ENCODE results near the gene ACIN1. TPM values are rescaled to one million over a fixed set of nuclear protein-coding genes. Genes with fewer than 3 reads are reported as not detected.

The ACIN1 gene
- total RNA-seq, 2 experiments from 2014 or later, result 160 to 215 TPM

- DNase-seq (no peak), ATAC-seq (no peak)
- Mint-ChIP-seq H3K36me3 (ENCODE audit: low read depth) (no peaks in the 10 kb centered on the region), H3K27me3 (no peaks in the 10 kb centered on the region), H3K4me3 (no peak overlapping the region), H3K4me1 (no peaks in the 10 kb centered on the region), H3K9me3 (ENCODE audit: low read depth) (no peaks in the 10 kb centered on the region), H3K27ac (no peak overlapping the region)
- ChIA-PET POLR2A (interaction anchor here (0.6 kb wide), 1 partner anchor 217 kb away, joined by 4 read pairs; no protein-coding TSS in a partner anchor), CTCF (no interaction called here)
- intact Hi-C loops (cut with DNase I, micrococcal nuclease), result no loop called here
Observed at GRCh38 chr14:23132970-23133369, 38.0 kb upstream of the ACIN1 start.

DNA sequence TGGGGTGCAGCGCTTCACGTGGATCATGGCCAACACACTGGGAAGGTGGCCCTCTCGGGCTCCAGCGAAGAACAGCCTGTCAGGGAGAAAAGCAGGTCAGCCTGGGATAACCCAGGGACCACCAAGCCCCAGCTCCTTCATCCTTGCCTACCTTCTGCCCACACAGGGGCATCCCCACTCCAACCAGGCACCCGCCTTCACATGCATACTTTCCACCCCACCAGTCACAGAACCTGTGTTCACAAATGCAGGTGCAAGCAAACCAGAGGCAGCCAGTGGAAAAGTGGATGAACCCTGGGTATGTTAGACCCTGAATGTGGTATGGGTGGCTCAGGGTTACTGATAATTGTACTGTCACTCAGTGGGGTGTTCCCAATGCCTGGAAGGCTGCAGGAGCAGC lies 36.5 kb upstream of the ACIN1 start:
- intact Hi-C loops (cut with DNase I, micrococcal nuclease), result no loop called here
- no peak overlapping the region for H3K4me3 Mint-ChIP-seq
- ChIA-PET POLR2A (no interaction called here), CTCF (interaction anchor here (0.7 to 1.4 kb wide), 3 partner anchors 11 to 136 kb away, joined by 3 to 5 read pairs (median 4); no protein-coding TSS in a partner anchor)
- H3K27ac Mint-ChIP-seq, result no peak overlapping the region
- ATAC-seq (no peak), DNase-seq (no peak)
- H3K9me3 Mint-ChIP-seq (ENCODE audit: low read depth), result no peaks in the 10 kb centered on the region
- H3K27me3 Mint-ChIP-seq, result no peaks in the 10 kb centered on the region
- H3K36me3 Mint-ChIP-seq (ENCODE audit: low read depth), result no peaks in the 10 kb centered on the region
- H3K4me1 Mint-ChIP-seq, result no peaks in the 10 kb centered on the region

- ATAC-seq (no peak), DNase-seq (no peak)
- Mint-ChIP-seq H3K4me1 (no peaks in the 10 kb centered on the region), H3K36me3 (ENCODE audit: low read depth) (no peaks in the 10 kb centered on the region), H3K27me3 (no peaks in the 10 kb centered on the region), H3K4me3 (no peak overlapping the region), H3K27ac (no peak overlapping the region), H3K9me3 (ENCODE audit: low read depth) (no peaks in the 10 kb centered on the region)
- ChIA-PET POLR2A (no interaction called here), CTCF (interaction anchor here (0.8 to 2.5 kb wide), 4 partner anchors 10 to 62 kb away, joined by 4 to 19 read pairs (median 4); partner anchors contain the start of genes ACIN1 and C14orf119)
- intact Hi-C loops (cut with DNase I, micrococcal nuclease), result no loop called here
Observed at GRCh38 chr14:23130871-23131270, 35.9 kb upstream of the ACIN1 start.

GRCh38 chr14:23129759-23130316 lies 34.9 kb upstream of the ACIN1 start:
- ATAC-seq, result no peak
- POLR2A ChIA-PET, result interaction anchor here (0.6 kb wide), 1 partner anchor 110 kb away, joined by 3 read pairs; no protein-coding TSS in a partner anchor
- Mint-ChIP-seq H3K36me3 (ENCODE audit: low read depth) (no peaks in the 10 kb centered on the region), H3K4me3 (no peak overlapping the region), H3K9me3 (ENCODE audit: low read depth) (no peaks in the 10 kb centered on the region), H3K27ac (no peak overlapping the region), H3K4me1 (no peaks in the 10 kb centered on the region), H3K27me3 (no peaks in the 10 kb centered on the region)
- CTCF ChIA-PET, result interaction anchor here (0.8 to 2.5 kb wide), 4 partner anchors 8 to 61 kb away, joined by 3 to 19 read pairs (median 4); no protein-coding TSS in a partner anchor
- intact Hi-C loops (cut with DNase I, micrococcal nuclease), result no loop called here
- no peak for DNase-seq

- intact Hi-C loops (cut with DNase I, micrococcal nuclease), result no loop called here
- Mint-ChIP-seq H3K4me1 (no peaks in the 10 kb centered on the region), H3K4me3 (no peak overlapping the region), H3K36me3 (ENCODE audit: low read depth) (no peaks in the 10 kb centered on the region), H3K27me3 (no peaks in the 10 kb centered on the region), H3K9me3 (ENCODE audit: low read depth) (no peaks in the 10 kb centered on the region), H3K27ac (no peak overlapping the region)
- ChIA-PET POLR2A (interaction anchor here (0.6 kb wide), 1 partner anchor 111 kb away, joined by 3 read pairs; no protein-coding TSS in a partner anchor), CTCF (interaction anchor here (0.6 to 2.5 kb wide), 6 partner anchors 8 to 61 kb away, joined by 3 to 19 read pairs (median 3); no protein-coding TSS in a partner anchor)
- DNase-seq (no peak), ATAC-seq (no peak)
Observed at GRCh38 chr14:23128969-23129758, 34.2 kb upstream of the ACIN1 start.

- no peak overlapping the region for H3K27ac Mint-ChIP-seq
- no peaks in the 10 kb centered on the region for H3K36me3 Mint-ChIP-seq (ENCODE audit: low read depth)
- intact Hi-C loops (cut with DNase I, micrococcal nuclease), result no loop called here
- ChIA-PET CTCF (no interaction called here), POLR2A (no interaction called here)
- DNase-seq (no peak), ATAC-seq (no peak)
- H3K4me1 Mint-ChIP-seq, result no peaks in the 10 kb centered on the region
- H3K9me3 Mint-ChIP-seq (ENCODE audit: low read depth), result no peaks in the 10 kb centered on the region
- H3K27me3 Mint-ChIP-seq, result no peaks in the 10 kb centered on the region
- no peak overlapping the region for H3K4me3 Mint-ChIP-seq
Observed at GRCh38 chr14:23127861-23128260, 32.9 kb upstream of the ACIN1 start.

- Mint-ChIP-seq H3K4me3 (no peak overlapping the region), H3K27ac (no peak overlapping the region), H3K4me1 (no peaks in the 10 kb centered on the region), H3K9me3 (ENCODE audit: low read depth) (no peaks in the 10 kb centered on the region), H3K36me3 (ENCODE audit: low read depth) (no peaks in the 10 kb centered on the region), H3K27me3 (no peaks in the 10 kb centered on the region)
- CTCF ChIA-PET, result interaction anchor here (0.6 to 10.7 kb wide), 4 partner anchors 12 to 181 kb away, joined by 3 to 276 read pairs (median 3); partner anchors contain the start of gene SLC7A8
- ATAC-seq (no peak), DNase-seq (no peak)
- intact Hi-C loops (cut with DNase I, micrococcal nuclease), result no loop called here
- POLR2A ChIA-PET, result no interaction called here
Observed at GRCh38 chr14:23126548-23127278, 31.8 kb upstream of the ACIN1 start.

GRCh38 chr14:23125933-23126524 lies 31.1 kb upstream of the ACIN1 start:
- Mint-ChIP-seq H3K9me3 (ENCODE audit: low read depth) (no peaks in the 10 kb centered on the region), H3K27me3 (no peaks in the 10 kb centered on the region), H3K4me1 (peaks cover 6% of the 10 kb centered on the region), H3K27ac (no peak overlapping the region), H3K36me3 (ENCODE audit: low read depth) (no peaks in the 10 kb centered on the region), H3K4me3 (no peak overlapping the region)
- ATAC-seq, result no peak
- intact Hi-C loops (cut with DNase I, micrococcal nuclease), result no loop called here
- DNase-seq, result no peak
- ChIA-PET CTCF (interaction anchor here (0.6 to 10.7 kb wide), 5 partner anchors 13 to 181 kb away, joined by 3 to 276 read pairs (median 3); partner anchors contain the start of gene SLC7A8), POLR2A (no interaction called here)

DNA sequence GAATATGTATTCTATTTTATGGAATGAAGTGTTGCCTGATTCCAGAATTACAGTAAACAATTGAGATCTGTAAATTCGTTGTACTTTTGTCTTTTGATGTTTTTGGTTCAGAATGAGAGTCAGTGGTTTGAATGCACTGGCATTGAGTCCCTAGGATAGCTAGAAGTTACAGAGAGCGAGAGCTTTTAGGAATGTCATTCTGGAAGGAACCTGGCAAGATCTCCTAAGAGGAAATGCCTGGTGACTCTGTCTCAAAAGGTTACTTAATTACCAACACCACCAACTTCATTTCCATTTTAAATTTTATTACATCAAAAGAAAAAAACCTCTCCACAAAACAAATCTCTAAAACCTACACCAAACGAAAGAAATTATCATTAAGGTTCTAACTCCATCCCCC lies 30.1 kb upstream of the ACIN1 start:
- H3K27me3 Mint-ChIP-seq, result no peaks in the 10 kb centered on the region
- no peaks in the 10 kb centered on the region for H3K9me3 Mint-ChIP-seq (ENCODE audit: low read depth)
- CTCF ChIA-PET, result interaction anchor here (0.5 to 10.7 kb wide), 6 partner anchors 25 to 937 kb away, joined by 3 to 276 read pairs (median 3); partner anchors contain the start of gene SLC7A8
- intact Hi-C loops (cut with DNase I, micrococcal nuclease), result no loop called here
- ATAC-seq (no peak), DNase-seq (no peak)
- POLR2A ChIA-PET, result interaction anchor here (0.5 kb wide), 1 partner anchor 92 kb away, joined by 3 read pairs; no protein-coding TSS in a partner anchor
- H3K4me1 Mint-ChIP-seq, result peaks cover 17% of the 10 kb centered on the region
- H3K27ac Mint-ChIP-seq, result no peak overlapping the region
- no peaks in the 10 kb centered on the region for H3K36me3 Mint-ChIP-seq (ENCODE audit: low read depth)
- no peak overlapping the region for H3K4me3 Mint-ChIP-seq

- no peaks in the 10 kb centered on the region for H3K36me3 Mint-ChIP-seq (ENCODE audit: low read depth)
- no peaks in the 10 kb centered on the region for H3K27me3 Mint-ChIP-seq
- ChIA-PET POLR2A (interaction anchor here (0.5 kb wide), 1 partner anchor 92 kb away, joined by 3 read pairs; no protein-coding TSS in a partner anchor), CTCF (interaction anchor here (1.3 to 10.7 kb wide), 2 partner anchors 56 to 59 kb away, joined by 3 to 276 read pairs; partner anchors contain the start of gene SLC7A8)
- ATAC-seq (no peak), DNase-seq (no peak)
- no peak overlapping the region for H3K4me3 Mint-ChIP-seq
- no peak overlapping the region for H3K27ac Mint-ChIP-seq
- H3K4me1 Mint-ChIP-seq, result peaks cover 22% of the 10 kb centered on the region
- H3K9me3 Mint-ChIP-seq (ENCODE audit: low read depth), result no peaks in the 10 kb centered on the region
- intact Hi-C loops (cut with DNase I, micrococcal nuclease), result no loop called here
Observed at GRCh38 chr14:23124337-23124954, 29.5 kb upstream of the ACIN1 start.

All from activated CD4-positive, alpha-beta T cell treated with anti-CD3 and anti-CD28 coated beads for 36 hours (primary cell).